ENCODE results near the gene TOR4A. TPM values are rescaled to one million over a fixed set of nuclear protein-coding genes. Genes with fewer than 3 reads are reported as not detected.
A peak's percentile ranks its signal among the peaks of the same experiment; 100 is the strongest.

TOR4A gene
- total RNA-seq, 2 experiments from 2014 or later: 3.6 to 3.9 TPM

GRCh38 chr9:137309368-137310188 is 32.1 kb downstream of the TOR4A start:
- no peak overlapping the region for H3K27ac Mint-ChIP-seq
- H3K4me1 Mint-ChIP-seq: peaks cover 8% of the 10 kb centered on the region
- no peaks in the 10 kb centered on the region for H3K27me3 Mint-ChIP-seq
- DNase-seq: no peak
- no peak overlapping the region for H3K4me3 Mint-ChIP-seq
- H3K36me3 Mint-ChIP-seq: no peaks in the 10 kb centered on the region
- no peaks in the 10 kb centered on the region for H3K9me3 Mint-ChIP-seq

- Mint-ChIP-seq H3K27me3 (no peaks in the 10 kb centered on the region), H3K36me3 (no peaks in the 10 kb centered on the region), H3K4me1 (peaks cover 6% of the 10 kb centered on the region), H3K4me3 (no peak overlapping the region), H3K9me3 (no peaks in the 10 kb centered on the region), H3K27ac (no peak overlapping the region)
- DNase-seq: no peak
These were observed 32.9 kb downstream of the TOR4A start for GRCh38 chr9:137310189-137311052.

- peaks cover under 1% of the 10 kb centered on the region for H3K27me3 Mint-ChIP-seq
- no peak overlapping the region for H3K27ac Mint-ChIP-seq
- no peak overlapping the region for H3K4me3 Mint-ChIP-seq
- no peak for DNase-seq
- H3K9me3 Mint-ChIP-seq: no peaks in the 10 kb centered on the region
- H3K4me1 Mint-ChIP-seq: peaks cover 5% of the 10 kb centered on the region
- no peaks in the 10 kb centered on the region for H3K36me3 Mint-ChIP-seq
These were observed 33.9 kb downstream of the TOR4A start for GRCh38 chr9:137311171-137311985.

GRCh38 chr9:137311986-137312851 is 34.7 kb downstream of the TOR4A start:
- Mint-ChIP-seq H3K27me3 (peaks cover 5% of the 10 kb centered on the region), H3K4me1 (peaks cover 6% of the 10 kb centered on the region), H3K4me3 (no peak overlapping the region), H3K27ac (no peak overlapping the region), H3K36me3 (no peaks in the 10 kb centered on the region), H3K9me3 (no peaks in the 10 kb centered on the region)
- no peak for DNase-seq

- H3K9me3 Mint-ChIP-seq: no peaks in the 10 kb centered on the region
- no peaks in the 10 kb centered on the region for H3K36me3 Mint-ChIP-seq
- H3K27me3 Mint-ChIP-seq: peaks cover 5% of the 10 kb centered on the region
- H3K27ac Mint-ChIP-seq: no peak overlapping the region
- no peak for DNase-seq
- no peak overlapping the region for H3K4me3 Mint-ChIP-seq
- peaks cover 3% of the 10 kb centered on the region for H3K4me1 Mint-ChIP-seq
These were observed 35.4 kb downstream of the TOR4A start for GRCh38 chr9:137312852-137313325.

GRCh38 chr9:137313326-137313936 is 35.9 kb downstream of the TOR4A start:
- Mint-ChIP-seq H3K27me3 (peaks cover 5% of the 10 kb centered on the region), H3K4me1 (peaks cover 3% of the 10 kb centered on the region), H3K36me3 (no peaks in the 10 kb centered on the region), H3K9me3 (no peaks in the 10 kb centered on the region), H3K4me3 (no peak overlapping the region), H3K27ac (no peak overlapping the region)
- DNase-seq: no peak

- peaks cover 5% of the 10 kb centered on the region for H3K27me3 Mint-ChIP-seq
- H3K9me3 Mint-ChIP-seq: no peaks in the 10 kb centered on the region
- H3K4me1 Mint-ChIP-seq: peaks cover 3% of the 10 kb centered on the region
- H3K27ac Mint-ChIP-seq: no peak overlapping the region
- no peak overlapping the region for H3K4me3 Mint-ChIP-seq
- DNase-seq: no peak
- no peaks in the 10 kb centered on the region for H3K36me3 Mint-ChIP-seq
These were observed 36.5 kb downstream of the TOR4A start for GRCh38 chr9:137313956-137314560.

GRCh38 chr9:137314561-137315560 is 37.3 kb downstream of the TOR4A start:
- DNase-seq: no peak

GRCh38 chr9:137315581-137316011 is 38.1 kb downstream of the TOR4A start:
- H3K9me3 Mint-ChIP-seq: no peaks in the 10 kb centered on the region
- no peak overlapping the region for H3K4me3 Mint-ChIP-seq
- DNase-seq: no peak
- no peak overlapping the region for H3K27ac Mint-ChIP-seq
- H3K4me1 Mint-ChIP-seq: peaks cover 4% of the 10 kb centered on the region
- H3K36me3 Mint-ChIP-seq: no peaks in the 10 kb centered on the region
- peaks cover 5% of the 10 kb centered on the region for H3K27me3 Mint-ChIP-seq

More at GRCh38 chr9:137314561-137315560, 37.3 kb downstream of the TOR4A start:
- H3K27me3 Mint-ChIP-seq: peaks cover 5% of the 10 kb centered on the region
- no peaks in the 10 kb centered on the region for H3K9me3 Mint-ChIP-seq
- no peak overlapping the region for H3K4me3 Mint-ChIP-seq
- H3K36me3 Mint-ChIP-seq: no peaks in the 10 kb centered on the region
- H3K4me1 Mint-ChIP-seq: peaks cover 3% of the 10 kb centered on the region
- H3K27ac Mint-ChIP-seq: no peak overlapping the region

- DNase-seq: peak; percentile 44
- Mint-ChIP-seq H3K36me3 (no peaks in the 10 kb centered on the region), H3K4me3 (peak overlapping the region; percentile 29), H3K9me3 (no peaks in the 10 kb centered on the region), H3K4me1 (peaks cover 6% of the 10 kb centered on the region), H3K27ac (no peak overlapping the region), H3K27me3 (peaks cover 5% of the 10 kb centered on the region)
These were observed 38.8 kb downstream of the TOR4A start for GRCh38 chr9:137316012-137316981.

- H3K4me1 Mint-ChIP-seq: peaks cover 9% of the 10 kb centered on the region
- no peak overlapping the region for H3K27ac Mint-ChIP-seq
- H3K4me3 Mint-ChIP-seq: no peak overlapping the region
- H3K27me3 Mint-ChIP-seq: peaks cover 5% of the 10 kb centered on the region
- DNase-seq: no peak
- no peaks in the 10 kb centered on the region for H3K36me3 Mint-ChIP-seq
- no peaks in the 10 kb centered on the region for H3K9me3 Mint-ChIP-seq
These were observed 39.6 kb downstream of the TOR4A start for GRCh38 chr9:137317021-137317717.

All from activated naive CD8-positive, alpha-beta T cell treated with anti-CD3 and anti-CD28 coated beads for 36 hours (primary cell).